Measurements from ENCODE around the gene TIAM1.

DNA sequence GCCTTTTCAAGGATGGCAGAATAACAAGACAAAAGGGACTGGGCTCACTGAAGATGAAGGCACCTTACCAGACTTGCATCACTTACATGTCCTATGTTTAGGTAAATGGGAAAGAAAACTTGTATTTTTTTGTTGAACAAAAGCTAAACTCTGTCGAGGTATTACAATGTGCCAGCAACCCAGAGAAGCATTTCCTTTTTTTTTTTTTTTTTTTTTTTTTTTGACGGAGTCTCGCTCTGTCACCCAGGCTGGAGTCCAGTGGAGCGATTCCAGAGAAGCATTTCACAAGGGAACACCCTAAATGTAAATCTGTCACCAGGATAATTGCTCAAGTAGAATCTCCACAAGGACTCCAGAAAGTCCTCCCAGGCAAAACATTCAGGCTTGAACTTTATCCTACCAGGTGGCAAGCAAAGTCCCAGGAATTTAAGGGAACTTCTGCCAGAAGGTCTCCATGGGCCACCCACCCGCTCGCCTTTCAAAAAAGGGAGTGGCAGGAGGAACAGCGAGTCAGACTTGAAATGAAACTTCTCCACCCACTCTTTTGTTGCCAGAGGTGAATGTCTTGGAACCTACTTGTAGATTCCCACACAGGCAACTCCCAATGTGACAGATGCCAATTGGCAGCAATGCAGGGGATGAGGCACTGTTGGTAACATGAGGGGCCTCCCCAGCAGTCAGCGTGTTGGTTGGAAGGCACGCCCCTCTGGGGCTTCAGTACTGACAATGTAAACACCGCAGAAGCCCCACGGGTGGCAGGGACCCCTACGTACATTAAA is 125.0 kb downstream of the TIAM1 start:
- TF ChIP-seq EZH2phosphoT487 (IDR thresholded peaks at IDR 0.05; ENCODE audit: insufficient read depth, low read depth) (0 out of 2 replicates have a peak, but pooled peaks have one; percentile 26), EZH2 (IDR thresholded peaks at IDR 0.05; ENCODE audit: insufficient read depth, poor library complexity, severe bottlenecking) (no peak)

All from GM23248 (cell line).